HG03175 (cell line): ENCODE results near the gene TMEM154.

ENCODE experiments used
- ATAC-seq: cut with Tn5 transposase; IDR thresholded peaks from one replicate; pipeline ENCODE4 v1.9.1; 2021; ENCODE audit warnings: mild to moderate bottlenecking, moderate library complexity; ENCODE audit not compliant: unreplicated experiment

TMEM154 gene

DNA sequence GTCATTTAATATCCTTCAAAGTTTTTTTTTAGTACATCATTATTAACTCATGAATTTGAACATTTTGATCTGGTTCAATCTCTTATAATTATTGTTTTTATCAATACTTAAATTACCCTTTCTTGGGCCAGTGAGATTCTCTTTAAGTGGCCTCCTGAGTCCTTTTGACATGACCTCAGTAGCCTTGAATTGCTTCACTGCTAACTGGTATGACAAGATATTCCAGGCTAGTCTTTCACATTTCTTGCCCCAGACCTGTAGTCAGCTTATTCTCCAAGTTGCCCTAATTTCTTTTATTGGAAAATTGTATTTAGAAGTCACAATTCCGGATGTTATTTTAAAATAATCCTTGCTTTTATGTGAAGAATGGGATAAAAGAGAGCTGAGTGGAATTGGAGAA, 108.5 kb downstream of the TMEM154 start:
- ATAC-seq, result no peak
